HFFc6 (cell line): ENCODE measurements around the gene COL19A1. TPM values are rescaled to one million over a fixed set of nuclear protein-coding genes. Genes with fewer than 3 reads are reported as not detected.

Experiments
- DNase-seq: peaks from one replicate; pipeline ENCODE4 v3.0.0-alpha.2; 2018
- H3K27ac Mint-ChIP-seq: 2 replicates; pipeline ENCODE4 v1.8.0; 2020; ENCODE audit warnings: mild to moderate bottlenecking, mixed read lengths
- H3K27me3 Mint-ChIP-seq: 2 replicates; pipeline ENCODE4 v1.8.0; 2021; ENCODE audit warnings: mild to moderate bottlenecking, moderate library complexity, mixed read lengths; ENCODE audit not compliant: insufficient read depth
- H3K36me3 Mint-ChIP-seq: 2 replicates; pipeline ENCODE4 v1.8.0; 2021; ENCODE audit warnings: low read depth, mixed read lengths
- H3K4me1 Mint-ChIP-seq: 2 replicates; pipeline ENCODE4 v1.8.0; 2020; ENCODE audit warnings: low read depth, mixed read lengths
- H3K4me3 Mint-ChIP-seq: 2 replicates; pipeline ENCODE4 v1.8.0; 2020; ENCODE audit warnings: mild to moderate bottlenecking, moderate library complexity, mixed read lengths
- H3K9me3 Mint-ChIP-seq: 2 replicates; pipeline ENCODE4 v1.8.0; 2020; ENCODE audit warnings: mild to moderate bottlenecking, mixed read lengths
- CTCF ChIP-seq: fragments of 200-600 bp; sonication (generic); IDR thresholded peaks from 2 replicates; pipeline ENCODE4 v1.5.0; 2021; ENCODE audit warnings: antibody characterized with exemption, mild to moderate bottlenecking
- total RNA-seq, 6 experiments: library from RNA; stranded (reverse); fragmentation: NEBNext Ultra II Directional; extraction: Animal tissue kit (Norgen Biotek cat#: 25700); gene quantifications; 2 replicates in 1 of 6; 3 replicates in 5 of 6; pipeline ENCODE4 v1.2.3, GENCODE V29; 2021

Gene COL19A1
- total RNA-seq, 6 experiments from 2014 or later: not detected

GRCh38 chr6:70136996-70137395 is 270.6 kb downstream of the COL19A1 start:
- no peak for DNase-seq

GRCh38 chr6:70140496-70140895 is 274.1 kb downstream of the COL19A1 start:
- Mint-ChIP-seq H3K4me1 (no peaks in the 10 kb centered on the region), H3K27ac (no peak overlapping the region), H3K9me3 (no peaks in the 10 kb centered on the region; the same call in 1 of the 2 replicates)

More at GRCh38 chr6:70136996-70137395, 270.6 kb downstream of the COL19A1 start:
- Mint-ChIP-seq H3K9me3 (peaks cover 4% of the 10 kb centered on the region; the same call in 1 of the 2 replicates), H3K4me1 (no peaks in the 10 kb centered on the region), H3K27me3 (peaks cover 3% of the 10 kb centered on the region; the same call in 1 of the 2 replicates), H3K27ac (no peak overlapping the region), H3K4me3 (no peak overlapping the region), H3K36me3 (no peaks in the 10 kb centered on the region)
- no peak for TF ChIP-seq CTCF

GRCh38 chr6:70142034-70142433 is 275.7 kb downstream of the COL19A1 start:
- Mint-ChIP-seq H3K4me1 (no peaks in the 10 kb centered on the region), H3K27me3 (no peaks in the 10 kb centered on the region), H3K9me3 (no peaks in the 10 kb centered on the region; the same call in 1 of the 2 replicates), H3K27ac (no peak overlapping the region), H3K36me3 (no peaks in the 10 kb centered on the region), H3K4me3 (no peak overlapping the region)
- TF ChIP-seq CTCF: no peak
- no peak for DNase-seq

More at GRCh38 chr6:70140496-70140895, 274.1 kb downstream of the COL19A1 start:
- no peak for DNase-seq
- no peak for TF ChIP-seq CTCF
- no peaks in the 10 kb centered on the region for H3K27me3 Mint-ChIP-seq
- H3K36me3 Mint-ChIP-seq: no peaks in the 10 kb centered on the region
- no peak overlapping the region for H3K4me3 Mint-ChIP-seq

- H3K36me3 Mint-ChIP-seq: no peaks in the 10 kb centered on the region
- H3K4me1 Mint-ChIP-seq: no peaks in the 10 kb centered on the region
- no peaks in the 10 kb centered on the region for H3K27me3 Mint-ChIP-seq
- H3K4me3 Mint-ChIP-seq: no peak overlapping the region
- DNase-seq: no peak
- H3K9me3 Mint-ChIP-seq: peaks cover 5% of the 10 kb centered on the region; the same call in 1 of the 2 replicates
- TF ChIP-seq CTCF: no peak
- no peak overlapping the region for H3K27ac Mint-ChIP-seq
These were observed 278.8 kb downstream of the COL19A1 start for GRCh38 chr6:70145178-70145577.

- no peak for DNase-seq
- TF ChIP-seq CTCF: no peak
- Mint-ChIP-seq H3K27me3 (no peaks in the 10 kb centered on the region), H3K4me3 (no peak overlapping the region), H3K36me3 (no peaks in the 10 kb centered on the region), H3K27ac (no peak overlapping the region), H3K4me1 (no peaks in the 10 kb centered on the region), H3K9me3 (peaks cover 5% of the 10 kb centered on the region; the same call in 1 of the 2 replicates)
These were observed 282.9 kb downstream of the COL19A1 start for GRCh38 chr6:70149209-70149788.
